Gastroesophageal sphincter (tissue), 4 donors: Measurements from ENCODE around the gene VPS35L. TPM values are rescaled to one million over a fixed set of nuclear protein-coding genes. Genes with fewer than 3 reads are reported as not detected.

ENCODE experiments used
- ATAC-seq: fragments of 150-250 bp; one replicate; pipeline ENCODE4 v1.9.1; 2016; ENCODE audit warnings: mild to moderate bottlenecking, moderate library complexity
- H3K27ac ChIP-seq, 4 donors: fragments of 200-600 bp; sonication (generic) in 3 of 4; 1 replicate in 3 of 4; 2 replicates in 1 of 4; pipeline ENCODE4 v1.5.1; 2016 to 2019
- H3K27me3 ChIP-seq: fragments of 200-600 bp; sonication (generic); one replicate; pipeline ENCODE4 v1.5.1; 2019
- H3K36me3 ChIP-seq, 2 donors: fragments of 200-600 bp; sonication (generic); one replicate each; pipeline ENCODE4 v1.5.1; 2019; ENCODE audit warnings: control low read depth in 1 of 2
- H3K4me1 ChIP-seq, 3 donors: fragments of 200-600 bp; sonication (generic); 1 replicate in 2 of 3; 2 replicates in 1 of 3; pipeline ENCODE4 v1.5.1; 2016 to 2019; ENCODE audit warnings: control low read depth in 2 of 3
- H3K4me3 ChIP-seq, 2 donors: fragments of 200-600 bp; sonication (generic); one replicate each; pipeline ENCODE4 v1.5.1; 2019; ENCODE audit warnings: mild to moderate bottlenecking in 1 of 2, moderate library complexity in 1 of 2
- H3K9me3 ChIP-seq, 3 donors: fragments of 200-600 bp; sonication (generic); one replicate each; pipeline ENCODE4 v1.5.1; 2017 to 2019; ENCODE audit warnings: control low read depth in 2 of 3
- CTCF ChIP-seq, 4 experiments: fragments of 200-600 bp in 2 of 4; fragments of 450-650 bp in 2 of 4; sonication (generic) in 1 of 4; IDR thresholded peaks; one replicate each; pipeline ENCODE4 v1.5.1; 2017 to 2019; ENCODE audit warnings: antibody characterized with exemption in 4 of 4, mild to moderate bottlenecking in 2 of 4, moderate library complexity in 2 of 4
- EP300 ChIP-seq: sonication (generic); formaldehyde crosslinking; IDR thresholded peaks from one replicate; pipeline ENCODE4 v1.6.1; 2017; ENCODE audit warnings: antibody characterized with exemption, mild to moderate bottlenecking
- POLR2A ChIP-seq, 2 donors: fragments of 450-650 bp; IDR thresholded peaks; one replicate each; pipeline ENCODE4 v1.6.1; 2017; ENCODE audit warnings: antibody characterized with exemption in 2 of 2, mild to moderate bottlenecking in 2 of 2, moderate library complexity in 1 of 2
- POLR2AphosphoS5 ChIP-seq: sonication (generic); formaldehyde crosslinking; IDR thresholded peaks from one replicate; pipeline ENCODE4 v1.6.1; 2017; ENCODE audit warnings: antibody characterized with exemption
- WGBS, 2 donors: methylation state at CpG; one replicate each; pipeline ENCODE4 v1.1.5; 2018; ENCODE audit warnings: low coverage in 1 of 2; 5-methylcytosine and 5-hydroxymethylcytosine counted together
- total RNA-seq, 4 donors: library from RNA; depleted of rRNA; stranded (reverse); fragments of >200 nt; gene quantifications; one replicate each; pipeline ENCODE4 v1.1.0, GENCODE V29; 2016

Gene VPS35L
- total RNA-seq, 4 donors from 2014 or later: 39.0 to 59.6 (median 46.9) TPM

- Histone ChIP-seq H3K4me3 (no peak overlapping the region), H3K4me1 (no peaks in the 10 kb centered on the region), H3K36me3 (peaks cover 0 to 77% of the 10 kb centered on the region in 2 donors), H3K27ac (no peak overlapping the region), H3K27me3 (no peaks in the 10 kb centered on the region), H3K9me3 (no peaks in the 10 kb centered on the region)
- no peak for TF ChIP-seq CTCF (IDR thresholded peaks at IDR 0.05)
- no peak for TF ChIP-seq POLR2A (IDR thresholded peaks at IDR 0.05)
- TF ChIP-seq EP300: no peak
- no peak for TF ChIP-seq POLR2AphosphoS5
- WGBS, 2 donors: 76 to 92% methylated on average over 2 to 4 of the region's 4 CpGs
- no peak for ATAC-seq
Measured at GRCh38 chr16:19604911-19605310, 49.4 kb downstream of the VPS35L start.

- Histone ChIP-seq H3K9me3 (no peaks in the 10 kb centered on the region), H3K27me3 (no peaks in the 10 kb centered on the region), H3K4me3 (no peak overlapping the region), H3K36me3 (peaks cover 0 to 83% of the 10 kb centered on the region in 2 donors), H3K27ac (no peak overlapping the region), H3K4me1 (no peaks in the 10 kb centered on the region)
- no peak for TF ChIP-seq EP300
- no peak for TF ChIP-seq CTCF (IDR thresholded peaks at IDR 0.05)
- TF ChIP-seq POLR2AphosphoS5: no peak
- TF ChIP-seq POLR2A (IDR thresholded peaks at IDR 0.05): no peak
- no peak for ATAC-seq
- WGBS, 2 donors: 100% methylated on average over 1 of the region's 1 CpG
Measured at GRCh38 chr16:19605701-19606100, 50.2 kb downstream of the VPS35L start.

DNA sequence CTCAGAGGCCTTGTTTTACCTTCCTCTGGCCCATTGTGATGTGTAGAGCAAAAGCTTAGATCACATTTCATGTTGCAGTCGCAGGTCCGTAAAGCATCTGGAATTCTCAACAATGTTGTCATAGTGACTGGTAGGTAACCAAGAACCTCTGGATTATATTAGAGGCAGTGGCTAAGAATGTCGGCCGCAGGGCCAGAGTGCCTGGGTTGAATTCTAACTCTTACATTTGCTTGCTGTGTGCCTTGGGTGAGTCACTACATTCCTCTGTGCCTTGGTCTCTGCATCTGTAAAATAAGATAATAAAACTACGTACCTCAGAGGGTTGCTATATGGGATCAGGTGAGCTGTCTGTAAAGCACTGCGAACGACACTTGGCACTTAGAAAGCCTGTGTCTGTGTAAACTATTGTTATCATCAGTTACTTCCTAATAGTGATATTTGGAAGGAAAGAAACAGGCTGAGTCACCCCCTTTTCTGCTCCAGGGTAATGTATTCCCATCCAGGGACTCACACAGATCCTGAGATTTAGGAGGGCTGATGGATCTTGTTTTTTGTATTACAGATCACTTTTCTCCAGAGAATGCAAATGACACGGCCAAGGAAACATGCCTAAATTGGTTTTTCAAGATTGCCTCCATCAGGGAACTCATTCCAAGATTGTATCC, 52.2 kb downstream of the VPS35L start:
- no peaks in the 10 kb centered on the region for H3K9me3 ChIP-seq

GRCh38 chr16:19609359-19609758, 53.9 kb downstream of the VPS35L start:
- Histone ChIP-seq H3K27me3 (no peaks in the 10 kb centered on the region), H3K4me3 (no peak overlapping the region), H3K9me3 (no peaks in the 10 kb centered on the region), H3K4me1 (no peaks in the 10 kb centered on the region), H3K36me3 (peaks cover 0 to 91% of the 10 kb centered on the region in 2 donors), H3K27ac (no peak overlapping the region)
- no peak for TF ChIP-seq EP300
- TF ChIP-seq CTCF (IDR thresholded peaks at IDR 0.05): no peak
- TF ChIP-seq POLR2AphosphoS5: no peak
- no peak for TF ChIP-seq POLR2A (IDR thresholded peaks at IDR 0.05)
- WGBS, 2 donors: 76 to 100% methylated on average over 2 to 5 of the region's 5 CpGs
- ATAC-seq: no peak

More for the DNA sequence above, 52.2 kb downstream of the VPS35L start:
- 55 to 100% methylated on average over 1 to 8 of the region's 8 CpGs for WGBS, 2 donors
- peaks cover 0 to 89% of the 10 kb centered on the region in 2 donors for H3K36me3 ChIP-seq
- H3K4me1 ChIP-seq: no peaks in the 10 kb centered on the region
- no peak overlapping the region for H3K27ac ChIP-seq
- H3K4me3 ChIP-seq: no peak overlapping the region
- no peaks in the 10 kb centered on the region for H3K27me3 ChIP-seq
- ATAC-seq: no peak
- TF ChIP-seq POLR2A (IDR thresholded peaks at IDR 0.05) (no peak), EP300 (no peak), POLR2AphosphoS5 (no peak), CTCF (IDR thresholded peaks at IDR 0.05) (no peak)

- no peak for ATAC-seq
- H3K4me3 ChIP-seq: no peak overlapping the region
- WGBS, 2 donors: 90 to 96% methylated on average over 11 to 12 of the region's 13 CpGs
- H3K4me1 ChIP-seq: no peaks in the 10 kb centered on the region
- H3K27ac ChIP-seq: no peak overlapping the region
- H3K9me3 ChIP-seq: no peaks in the 10 kb centered on the region
- peaks cover 0 to 96% of the 10 kb centered on the region in 2 donors for H3K36me3 ChIP-seq
- H3K27me3 ChIP-seq: no peaks in the 10 kb centered on the region
- TF ChIP-seq POLR2A (IDR thresholded peaks at IDR 0.05): no peak
- no peak for TF ChIP-seq EP300
- TF ChIP-seq POLR2AphosphoS5: no peak
- no peak for TF ChIP-seq CTCF (IDR thresholded peaks at IDR 0.05)
Measured at GRCh38 chr16:19610200-19610599, 54.7 kb downstream of the VPS35L start.
